SK-N-SH (cell line): ENCODE results near the gene MTFP1.

ENCODE experiments used
- CTCF ChIP-seq: fragments of 200-600 bp; sonication (generic); IDR thresholded peaks from 2 replicates; pipeline ENCODE4 v1.6.1; 2017; ENCODE audit warnings: antibody characterized with exemption, mild to moderate bottlenecking, moderate library complexity
- FOSL2 ChIP-seq: IDR thresholded peaks from 2 replicates; pipeline ENCODE4 v1.4.0; 2012; ENCODE audit warnings: low read depth, mild to moderate bottlenecking, moderate library complexity, borderline replicate concordance
- MAX ChIP-seq: IDR thresholded peaks from 2 replicates; pipeline ENCODE4 v1.4.0; 2012; ENCODE audit warnings: low read depth
- MXI1 ChIP-seq: IDR thresholded peaks from 2 replicates; pipeline ENCODE4 v1.6.1; 2012; ENCODE audit warnings: mild to moderate bottlenecking, low read depth, low read length, improper control_type of control experiment
- RAD21 ChIP-seq: IDR thresholded peaks from 2 replicates; pipeline ENCODE4 v1.6.1; 2012; ENCODE audit warnings: mild to moderate bottlenecking, low read length
- RFX5 ChIP-seq: IDR thresholded peaks from 2 replicates; pipeline ENCODE4 v1.6.1; 2012; ENCODE audit warnings: mild to moderate bottlenecking, improper control_type of control experiment, low read length
- TAF1 ChIP-seq: IDR thresholded peaks from 2 replicates; pipeline ENCODE4 v1.6.1; 2012; ENCODE audit warnings: low read depth, mild to moderate bottlenecking, low read length, moderate library complexity, borderline replicate concordance

- TF ChIP-seq TAF1: no peak
- TF ChIP-seq CTCF: no peak
- no peak for TF ChIP-seq MXI1
- no peak for TF ChIP-seq RFX5
- no peak for TF ChIP-seq MAX
- no peak for TF ChIP-seq FOSL2
- TF ChIP-seq RAD21: no peak
Observed at GRCh38 chr22:30447656-30448055, 22.1 kb downstream of the MTFP1 start.
